Brain microvascular endothelial cell (primary cell): ENCODE data around the gene GLDN.

Source experiments
- DNase-seq: peaks from one replicate; pipeline ENCODE4 v3.0.0-alpha.2; 2020
- H3K27ac ChIP-seq: fragments of 250-450 bp; sonication (Bioruptor Pico); 2 replicates; pipeline ENCODE4 v1.5.1; 2020; ENCODE audit warnings: mild to moderate bottlenecking, moderate library complexity
- H3K27me3 ChIP-seq: fragments of 250-450 bp; sonication (Bioruptor Pico); replicated peaks from 2 replicates; pipeline ENCODE4 v1.5.1; 2020; ENCODE audit warnings: mild to moderate bottlenecking
- H3K36me3 ChIP-seq: fragments of 250-450 bp; sonication (Bioruptor Pico); replicated peaks from 2 replicates; pipeline ENCODE4 v1.5.1; 2020; ENCODE audit warnings: mild to moderate bottlenecking
- H3K4me3 ChIP-seq: 2 replicates; pipeline ENCODE4 v1.5.1; 2011; ENCODE audit warnings: low read depth, mild to moderate bottlenecking, control low read depth, low read length, moderate library complexity
- CTCF ChIP-seq: IDR thresholded peaks from 2 replicates; pipeline ENCODE4 v1.5.1; 2011; ENCODE audit warnings: low read depth, mild to moderate bottlenecking, moderate library complexity, low read length, control low read depth, inconsistent platforms; ENCODE audit errors: missing control alignments
- in situ Hi-C: cut with HindIII; loops from 2 replicates; pipeline ENCODE4 v1.10.0; 2017; ENCODE audit warnings: low sequenced_read_pairs, low pct_ligation_motif_present

Gene GLDN

GRCh38 chr15:51327081-51327480 is 14.4 kb upstream of the GLDN start:
- no peaks in the 10 kb centered on the region for H3K27me3 ChIP-seq
- in situ Hi-C loops, result no loop called here
- no peak for TF ChIP-seq CTCF
- no peak for DNase-seq
- no peak overlapping the region for H3K4me3 ChIP-seq
- H3K27ac ChIP-seq, result no peak overlapping the region
- H3K36me3 ChIP-seq, result no peaks in the 10 kb centered on the region

GRCh38 chr15:51328926-51329325 is 12.5 kb upstream of the GLDN start:
- no peaks in the 10 kb centered on the region for H3K36me3 ChIP-seq
- no peak for DNase-seq
- H3K27ac ChIP-seq, result no peak overlapping the region
- TF ChIP-seq CTCF, result no peak
- H3K27me3 ChIP-seq, result no peaks in the 10 kb centered on the region
- H3K4me3 ChIP-seq, result no peak overlapping the region
- in situ Hi-C loops, result no loop called here

- DNase-seq, result peak; percentile 66
- no peak for TF ChIP-seq CTCF
- in situ Hi-C loops, result no loop called here
- Histone ChIP-seq H3K27me3 (no peaks in the 10 kb centered on the region), H3K36me3 (no peaks in the 10 kb centered on the region), H3K27ac (no peak overlapping the region), H3K4me3 (no peak overlapping the region)
These were observed 10.3 kb upstream of the GLDN start for GRCh38 chr15:51331141-51331540.

GRCh38 chr15:51332206-51333147 is 9.0 kb upstream of the GLDN start:
- Histone ChIP-seq H3K27ac (no peak overlapping the region), H3K27me3 (no peaks in the 10 kb centered on the region)
- no peak for TF ChIP-seq CTCF

GRCh38 chr15:51333571-51333970 is 7.9 kb upstream of the GLDN start:
- Histone ChIP-seq H3K4me3 (no peak overlapping the region), H3K36me3 (no peaks in the 10 kb centered on the region)
- in situ Hi-C loops, result no loop called here

More at GRCh38 chr15:51332206-51333147, 9.0 kb upstream of the GLDN start:
- in situ Hi-C loops, result no loop called here
- Histone ChIP-seq H3K36me3 (no peaks in the 10 kb centered on the region), H3K4me3 (no peak overlapping the region)
- DNase-seq, result no peak

More at GRCh38 chr15:51333571-51333970, 7.9 kb upstream of the GLDN start:
- no peak for TF ChIP-seq CTCF
- no peak for DNase-seq
- Histone ChIP-seq H3K27me3 (no peaks in the 10 kb centered on the region), H3K27ac (no peak overlapping the region)
